TTC549 (cell line): Measurements from ENCODE around the gene TPD52L2.
A peak's percentile ranks its signal among the peaks of the same experiment; 100 is the strongest.
"Not testable (repeated sequence)": the region's sequence is repeated elsewhere in the genome, so short reads cannot be mapped to it uniquely, and the experiment has no call there.

ENCODE experiments used
- FAIRE-seq: peaks from 2 replicates; lab custom pipeline; 2012; peaks lifted over from hg19 to GRCh38; lab: Jason Lieb, UNC

Gene TPD52L2

DNA sequence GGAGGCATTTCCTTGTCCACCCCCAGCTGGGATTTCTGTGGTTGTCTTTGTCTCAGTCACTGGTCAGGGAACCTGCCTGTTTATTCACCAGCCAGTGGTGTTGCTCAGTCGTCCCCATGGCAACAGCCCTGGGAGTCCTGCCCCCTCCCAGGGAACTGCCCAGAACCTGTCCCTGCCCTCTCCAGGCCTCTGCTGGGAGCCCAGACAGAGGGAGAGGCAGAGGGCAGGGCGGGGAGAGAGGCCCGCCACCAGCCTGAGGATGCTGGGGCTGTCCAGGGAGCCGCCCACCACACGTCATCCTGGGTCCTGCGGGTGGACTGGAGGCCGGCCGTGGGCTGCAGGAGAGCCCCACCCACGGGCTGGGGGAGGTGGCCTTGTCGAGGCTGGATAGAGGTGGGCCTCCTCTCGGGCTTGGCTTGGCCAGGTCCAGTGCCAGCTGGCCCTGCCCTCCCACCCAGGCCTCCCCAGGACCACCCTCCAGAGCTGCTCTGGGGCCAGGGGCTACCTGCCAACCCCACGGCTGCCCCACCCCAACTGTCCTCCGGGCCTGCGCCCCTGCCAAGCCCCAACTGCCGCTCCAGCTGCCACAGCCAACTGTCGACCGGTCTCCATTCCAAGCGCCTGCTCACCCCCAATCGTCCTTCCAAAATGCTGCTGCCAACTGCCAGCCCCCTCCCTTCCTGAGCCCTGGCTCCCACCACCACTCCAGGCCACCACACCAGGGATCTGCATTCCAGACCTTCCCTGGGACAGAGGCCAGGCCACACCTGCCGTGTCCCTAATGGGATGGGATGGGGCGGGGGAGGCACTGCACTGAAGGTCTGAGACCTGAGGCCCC, 29.8 kb upstream of the TPD52L2 start:
- FAIRE-seq, result peak; percentile 9

DNA sequence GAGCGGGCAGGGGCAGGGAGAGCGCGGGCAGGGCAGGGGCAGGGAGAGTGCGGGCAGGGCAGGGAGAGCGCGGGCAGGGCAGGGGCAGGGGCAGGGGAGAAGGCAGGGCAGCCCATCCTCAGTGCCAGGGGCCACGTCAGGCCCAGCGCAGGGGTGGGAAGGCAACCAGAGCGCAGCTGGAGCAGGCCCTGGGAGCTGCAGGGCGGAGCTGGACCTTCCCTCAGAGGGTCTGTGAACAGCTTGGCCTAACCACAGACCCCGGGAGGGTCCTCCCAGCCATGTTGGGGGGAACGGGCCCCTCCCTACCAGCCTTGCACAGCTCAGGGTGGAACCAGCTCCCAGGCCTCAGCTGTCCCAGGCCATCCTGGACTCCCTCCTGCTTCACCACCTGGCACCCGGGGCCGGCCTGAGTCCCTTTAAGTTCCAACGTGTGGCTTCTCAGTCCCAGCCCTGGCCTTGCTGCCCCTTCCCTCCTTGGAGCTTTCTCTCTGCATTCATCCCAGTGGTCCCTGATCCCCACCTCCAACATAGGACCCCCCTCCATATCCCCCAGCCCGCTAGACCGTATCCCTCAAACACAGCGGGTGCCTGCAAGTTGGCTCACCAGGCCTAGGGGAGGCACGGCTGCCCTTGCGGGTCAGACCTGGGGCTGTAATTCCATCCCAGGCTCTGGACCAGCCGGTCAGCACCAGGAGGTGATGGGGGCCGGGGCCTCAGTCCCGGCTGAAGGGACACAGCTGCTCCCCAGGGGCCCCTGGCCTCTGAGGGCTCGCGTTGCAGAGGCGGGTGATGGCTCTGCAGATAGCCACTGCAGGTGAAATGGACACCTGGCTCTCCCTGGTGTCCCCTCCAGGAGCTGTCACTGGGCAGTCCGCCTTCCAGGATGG, 28.4 kb upstream of the TPD52L2 start:
- no peak for FAIRE-seq

DNA sequence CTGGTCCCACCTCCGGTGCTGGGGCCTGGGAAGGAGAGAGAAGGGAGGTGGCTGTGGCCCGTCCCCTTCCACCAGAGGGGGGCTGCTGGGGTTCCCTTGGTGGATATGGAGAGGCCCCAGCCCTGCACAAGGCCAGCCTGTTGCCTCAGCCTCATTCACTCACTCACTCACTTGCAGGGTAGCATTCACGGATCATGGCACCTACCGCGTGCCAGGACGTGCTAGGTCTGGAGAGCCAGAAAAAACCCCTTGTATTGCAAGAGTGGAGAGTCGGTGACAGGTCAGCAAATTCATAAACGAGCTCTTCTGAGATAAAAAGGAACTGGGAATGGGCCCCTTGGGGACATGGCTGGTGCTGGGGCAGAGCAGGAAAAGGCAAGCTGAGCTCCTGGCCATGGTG, 27.6 kb upstream of the TPD52L2 start:
- FAIRE-seq, result no peak

DNA sequence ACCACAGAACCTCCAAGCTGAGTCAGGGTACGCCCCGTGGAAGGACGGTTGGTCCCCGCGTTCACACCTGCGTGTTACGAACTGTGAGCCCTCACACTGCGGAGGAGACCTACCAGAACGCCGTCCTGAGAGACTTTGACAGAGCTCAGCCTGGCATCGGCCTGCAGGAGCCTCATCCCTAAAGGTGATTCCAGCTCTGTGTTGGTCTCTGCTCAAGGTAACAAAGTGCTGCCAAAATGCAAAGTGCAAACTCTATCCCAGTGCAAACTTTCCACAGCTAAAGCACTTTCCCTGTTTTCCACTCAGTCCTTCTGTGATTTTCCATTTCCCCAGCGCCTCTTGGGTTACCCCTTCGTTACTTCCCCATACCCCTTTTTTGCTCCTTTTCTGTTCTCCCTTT, 25.4 kb upstream of the TPD52L2 start:
- no peak for FAIRE-seq

DNA sequence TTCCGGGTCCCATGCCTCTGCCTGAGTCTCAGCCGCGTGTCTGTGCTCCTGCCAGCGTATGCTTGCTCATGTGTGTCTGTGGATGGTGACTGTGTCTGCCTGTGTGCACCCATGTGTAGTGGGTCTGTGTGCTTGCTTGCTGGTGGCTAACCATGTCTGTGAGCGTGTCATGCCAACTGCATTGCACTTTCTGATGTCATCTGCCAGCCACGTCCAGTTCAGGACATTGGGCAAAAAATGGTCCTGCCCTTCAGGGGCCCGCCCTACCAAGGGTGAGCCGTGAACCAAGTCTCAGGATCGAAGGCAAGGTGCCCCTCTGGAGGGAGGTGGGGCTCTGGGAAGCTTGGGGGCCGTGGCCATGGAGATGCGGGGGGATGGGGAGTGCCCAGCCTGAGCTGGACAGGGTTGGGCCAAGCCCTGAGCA, 24.7 kb upstream of the TPD52L2 start:
- FAIRE-seq, result no peak

DNA sequence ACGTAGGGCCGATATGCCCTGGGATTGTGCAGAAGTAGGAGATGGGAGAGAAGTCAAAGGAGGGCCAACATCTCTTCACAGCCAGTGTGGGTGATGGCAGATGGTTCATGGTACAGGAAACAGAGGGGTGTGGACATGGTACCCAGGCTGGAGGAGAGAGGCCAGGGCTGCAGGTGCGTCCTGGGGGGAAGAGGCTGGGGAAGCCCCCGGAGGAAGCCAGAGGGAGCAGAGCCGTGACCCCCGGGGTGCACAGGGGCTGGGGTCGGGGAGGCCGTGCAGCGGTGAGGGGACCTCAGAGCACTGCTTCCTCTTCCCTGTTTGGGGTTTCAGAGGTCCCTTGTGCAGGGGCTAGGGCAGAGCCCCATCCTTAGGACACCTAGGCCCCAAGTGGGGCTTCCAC, 22.8 kb upstream of the TPD52L2 start:
- no peak for FAIRE-seq

DNA sequence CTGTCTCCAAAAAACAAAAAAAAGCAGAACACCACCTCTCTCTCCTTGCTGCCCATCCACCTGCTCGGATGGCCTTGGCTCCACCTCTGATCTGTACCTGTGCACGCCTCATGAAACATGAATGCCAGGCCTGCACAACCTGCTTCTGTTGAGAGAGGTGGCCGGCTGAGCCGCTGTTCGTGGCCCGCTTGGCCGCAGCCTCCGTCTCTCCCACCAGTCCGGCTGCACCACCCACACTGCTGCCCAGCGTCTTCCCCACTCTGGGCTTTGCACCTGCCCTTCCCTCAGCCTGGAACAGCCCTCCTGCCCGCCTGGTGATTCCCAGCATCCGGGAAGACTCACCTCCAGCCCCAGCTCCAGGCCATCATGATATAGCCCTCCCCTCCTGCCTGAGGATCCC, 21.8 kb upstream of the TPD52L2 start:
- no peak for FAIRE-seq

DNA sequence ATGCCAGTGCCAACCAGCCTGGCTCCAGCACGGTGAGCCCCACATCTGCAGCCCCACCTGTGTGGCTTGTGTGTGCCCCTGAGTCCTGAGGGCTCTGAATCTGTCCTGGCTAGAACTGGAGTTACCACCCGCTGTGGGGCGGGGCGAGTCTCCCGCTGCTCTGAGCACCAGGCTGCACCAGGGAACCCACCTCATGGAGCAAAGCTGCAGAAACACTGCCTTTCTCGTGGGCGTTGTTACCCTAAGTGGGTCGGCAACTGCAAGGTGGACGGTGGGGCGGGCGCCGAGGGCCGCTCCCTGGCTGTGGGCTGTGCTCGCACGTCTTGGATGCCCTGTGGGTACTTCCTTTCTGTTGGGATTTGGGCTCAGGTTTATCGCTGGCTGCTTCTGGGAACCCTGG, 21.3 kb upstream of the TPD52L2 start:
- no peak for FAIRE-seq

DNA sequence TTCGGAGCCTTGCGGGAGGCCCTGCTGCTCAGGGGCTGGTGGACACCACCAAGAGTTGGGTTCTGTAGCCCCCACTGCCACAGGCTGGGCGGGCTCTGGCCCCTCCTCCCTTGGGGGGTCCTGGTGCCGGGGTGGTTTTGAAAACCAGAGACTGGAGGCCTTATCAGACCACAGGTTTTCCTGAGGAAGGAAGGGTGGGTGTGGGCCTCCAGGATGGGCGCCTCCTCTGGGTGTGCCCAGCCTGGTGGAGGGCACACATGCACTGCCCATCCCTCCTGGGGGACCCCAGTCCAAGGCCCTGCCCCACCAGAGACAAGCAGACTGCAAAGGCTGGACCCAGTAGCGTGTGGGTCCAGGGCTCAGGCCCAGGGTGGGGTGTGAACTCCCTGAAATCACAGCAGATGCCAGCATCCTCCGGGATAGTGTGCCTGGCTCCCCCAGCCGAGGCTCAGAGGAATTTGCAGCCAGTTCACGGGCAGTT, 20.5 kb upstream of the TPD52L2 start:
- FAIRE-seq, result no peak

DNA sequence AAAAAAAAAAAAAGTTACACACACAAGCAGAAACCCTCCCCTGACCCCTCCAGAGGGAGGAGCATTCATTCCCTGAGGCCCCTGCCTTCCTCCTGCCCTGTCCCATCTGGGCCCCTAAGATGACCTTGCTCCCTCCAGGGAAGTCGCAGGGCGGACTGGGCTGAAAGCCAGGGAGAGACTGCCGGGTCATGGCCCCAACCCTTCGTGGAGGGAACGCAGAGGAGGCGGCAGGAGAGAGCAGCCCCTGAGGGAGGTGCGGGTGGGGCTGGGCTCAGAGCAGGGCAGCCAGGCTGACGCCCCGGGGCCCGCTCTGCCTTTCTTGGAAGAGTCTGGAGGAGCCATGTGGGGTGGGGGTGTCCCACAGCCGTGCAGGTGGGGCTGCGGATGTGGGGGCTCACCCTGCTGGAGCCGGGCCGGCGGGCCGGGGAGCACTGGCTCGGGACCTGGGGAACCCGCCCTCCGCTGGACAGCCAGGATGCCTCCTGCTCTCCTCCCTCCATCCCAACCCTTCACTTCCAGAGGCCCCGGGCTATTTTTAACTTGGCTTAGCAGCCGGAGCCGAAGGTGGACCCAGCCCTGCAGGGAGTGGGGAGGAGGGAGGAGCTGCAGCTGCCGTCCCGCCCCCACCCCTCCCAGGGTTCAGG, 18.8 kb upstream of the TPD52L2 start:
- no peak for FAIRE-seq

DNA sequence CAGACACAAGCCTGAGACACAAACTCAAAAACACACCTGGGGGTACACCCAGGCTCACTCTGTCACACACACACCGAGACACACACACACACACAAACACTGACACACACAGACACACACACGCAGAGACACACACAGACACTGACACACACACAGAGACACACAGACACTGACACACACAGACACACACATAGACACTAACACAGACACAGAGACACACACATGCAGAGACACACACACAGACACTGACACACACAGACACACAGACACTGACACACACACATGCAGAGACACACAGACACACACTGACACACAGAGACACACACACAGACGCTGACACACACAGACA, 18.2 kb upstream of the TPD52L2 start:
- no peak for FAIRE-seq

DNA sequence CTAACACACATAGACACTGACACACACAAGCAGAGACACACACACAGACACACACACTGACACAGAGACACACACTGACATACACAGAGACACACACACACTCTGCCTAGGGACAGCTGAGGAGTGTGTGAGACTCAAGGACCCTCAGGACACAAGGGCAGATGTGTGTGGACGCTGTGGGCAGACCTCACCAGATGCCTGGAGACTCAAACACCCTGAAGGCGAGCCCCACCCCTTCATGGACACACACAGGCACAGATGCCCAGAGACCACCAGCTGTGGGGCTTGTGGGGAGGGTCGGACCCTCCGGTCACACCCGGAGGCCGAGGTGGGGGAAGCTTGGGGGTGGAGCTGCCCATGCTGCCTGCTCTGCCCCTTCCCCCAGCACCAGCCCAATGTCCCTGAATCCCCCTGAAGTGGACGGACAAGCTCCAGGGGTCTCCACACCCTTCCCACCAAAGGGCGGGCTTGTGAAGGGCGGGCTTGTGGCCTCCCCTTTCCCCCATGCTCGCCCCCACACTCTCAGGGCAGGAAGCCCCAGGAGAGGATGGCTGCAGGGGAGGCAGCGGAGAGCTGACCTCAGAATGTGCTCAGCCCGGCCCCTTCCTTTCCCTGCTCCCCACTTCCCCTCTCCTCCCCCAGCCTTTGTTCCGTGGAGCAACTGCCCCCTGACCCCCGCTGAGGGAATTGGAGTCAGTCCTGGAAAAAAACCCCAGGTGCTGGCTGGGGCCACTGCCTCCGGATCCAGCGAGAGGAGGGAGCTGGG, 17.6 kb upstream of the TPD52L2 start:
- no peak for FAIRE-seq

DNA sequence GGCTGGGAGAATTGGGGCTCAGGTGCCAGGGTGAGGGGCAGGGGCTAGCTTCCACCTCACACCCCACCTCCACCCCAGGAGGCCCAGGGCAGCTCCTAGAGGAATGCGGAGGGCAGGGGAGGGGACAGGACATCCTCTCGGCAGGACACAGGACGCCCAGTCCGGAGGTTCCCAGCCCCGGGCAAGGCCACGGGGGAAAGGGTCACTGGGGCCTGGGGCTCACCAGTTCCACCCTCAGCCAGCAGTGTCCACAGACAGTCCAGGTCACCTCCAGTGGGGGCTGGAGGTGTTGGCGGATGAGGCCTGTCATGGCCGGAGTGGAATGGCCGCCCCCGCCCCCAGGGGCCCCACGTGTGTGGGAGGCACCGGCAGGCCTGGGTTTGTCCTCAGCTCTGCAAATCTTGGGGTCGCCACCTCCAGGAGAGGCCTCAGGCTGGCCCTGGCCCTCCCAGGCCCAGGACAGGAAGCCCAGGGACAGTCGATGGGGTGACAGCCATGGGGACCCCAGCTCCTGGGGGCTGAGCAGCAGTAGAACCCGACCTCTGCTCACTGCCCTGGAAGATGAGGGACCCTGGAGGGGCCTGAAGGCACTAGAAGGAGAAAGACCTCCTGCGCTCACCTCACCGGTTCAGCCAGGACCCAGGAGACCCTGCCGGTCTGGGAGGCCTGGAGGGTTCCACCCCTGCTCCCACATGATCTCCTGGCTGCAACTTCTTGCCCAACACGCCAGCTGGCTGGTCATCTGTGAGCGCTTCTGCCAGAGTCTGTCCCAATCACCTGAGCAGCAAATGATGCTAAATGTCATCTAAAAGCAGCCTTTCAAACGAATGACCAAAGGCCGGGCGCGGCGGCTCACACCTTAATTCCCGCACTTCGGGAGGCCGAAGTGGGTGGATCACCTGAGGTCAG, 16.8 kb upstream of the TPD52L2 start:
- no peak for FAIRE-seq

DNA sequence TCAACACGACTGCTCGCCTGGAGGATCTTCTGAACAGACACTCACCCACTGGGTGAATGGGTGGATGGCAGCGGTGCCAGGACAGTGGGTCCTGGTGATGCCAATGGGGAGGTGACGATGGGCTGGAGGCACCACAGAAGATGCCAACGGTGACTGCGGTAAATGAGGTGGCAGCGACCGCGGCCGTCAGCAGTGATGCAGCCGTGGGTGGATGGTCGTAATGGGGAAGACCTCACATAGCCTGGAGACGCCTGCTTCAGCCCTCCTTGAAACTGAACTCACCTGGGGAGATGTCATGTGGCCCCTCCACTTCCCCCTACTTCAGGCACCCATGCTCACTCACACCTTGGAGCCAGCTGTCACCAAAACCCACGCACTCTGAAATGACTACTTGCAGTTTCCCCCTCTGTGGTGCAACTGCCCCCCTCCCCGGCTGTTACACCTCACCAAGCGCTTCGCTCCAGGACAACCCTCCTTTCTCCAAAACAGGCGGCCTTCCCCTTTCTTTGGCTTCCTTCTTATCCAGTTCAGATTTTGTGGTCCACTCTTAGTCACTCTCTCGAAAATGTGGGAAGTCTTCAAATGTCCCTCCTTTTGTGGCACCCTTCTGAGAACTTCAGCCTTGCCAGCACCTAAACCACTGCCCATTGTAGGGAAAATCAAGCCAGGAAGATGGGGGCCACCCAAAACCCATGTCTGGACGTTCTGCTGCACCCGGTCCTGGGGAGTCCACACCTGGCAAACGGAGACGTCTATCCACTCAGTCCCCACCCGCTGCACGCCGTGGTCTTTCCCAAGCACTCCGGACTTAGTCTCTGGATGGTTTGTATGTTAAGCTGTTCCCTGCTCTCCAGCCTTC, 14.2 kb upstream of the TPD52L2 start:
- no peak for FAIRE-seq

DNA sequence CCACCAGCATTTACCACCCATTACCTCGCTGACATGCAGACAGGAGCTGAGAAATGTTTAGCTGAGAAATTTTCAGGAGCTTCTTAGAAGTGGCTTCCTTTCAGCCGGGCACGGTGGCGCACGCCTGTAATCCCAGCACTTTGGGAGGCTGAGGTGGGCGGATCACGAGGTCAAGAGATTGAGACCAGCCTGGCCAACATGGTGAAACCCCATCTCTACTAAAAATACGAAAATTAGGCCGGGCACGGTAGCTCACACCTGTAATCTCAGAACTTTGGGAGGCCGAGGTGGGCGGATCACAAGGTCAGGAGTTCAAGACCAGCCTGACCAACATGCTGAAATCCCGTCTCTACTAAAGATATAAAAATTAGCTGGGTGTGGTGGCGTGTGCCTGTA, 13.5 kb upstream of the TPD52L2 start:
- not testable (repeated sequence) for FAIRE-seq

DNA sequence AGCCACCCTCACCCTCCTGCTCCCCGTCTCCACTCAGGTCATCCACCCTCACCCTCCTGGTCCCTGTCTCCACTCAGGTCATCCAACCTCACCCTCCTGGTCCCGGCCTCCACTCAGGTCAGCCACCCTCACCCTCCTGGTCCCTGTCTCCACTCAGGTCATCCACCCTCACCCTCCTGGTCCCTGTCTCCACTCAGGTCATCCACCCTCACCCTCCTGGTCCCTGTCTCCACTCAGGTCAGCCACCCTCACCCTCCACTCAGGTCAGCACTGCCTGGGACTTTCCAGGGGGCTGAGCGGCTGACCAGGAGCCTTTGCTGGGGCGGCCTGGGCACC, 11.4 kb upstream of the TPD52L2 start:
- not testable (repeated sequence) for FAIRE-seq

DNA sequence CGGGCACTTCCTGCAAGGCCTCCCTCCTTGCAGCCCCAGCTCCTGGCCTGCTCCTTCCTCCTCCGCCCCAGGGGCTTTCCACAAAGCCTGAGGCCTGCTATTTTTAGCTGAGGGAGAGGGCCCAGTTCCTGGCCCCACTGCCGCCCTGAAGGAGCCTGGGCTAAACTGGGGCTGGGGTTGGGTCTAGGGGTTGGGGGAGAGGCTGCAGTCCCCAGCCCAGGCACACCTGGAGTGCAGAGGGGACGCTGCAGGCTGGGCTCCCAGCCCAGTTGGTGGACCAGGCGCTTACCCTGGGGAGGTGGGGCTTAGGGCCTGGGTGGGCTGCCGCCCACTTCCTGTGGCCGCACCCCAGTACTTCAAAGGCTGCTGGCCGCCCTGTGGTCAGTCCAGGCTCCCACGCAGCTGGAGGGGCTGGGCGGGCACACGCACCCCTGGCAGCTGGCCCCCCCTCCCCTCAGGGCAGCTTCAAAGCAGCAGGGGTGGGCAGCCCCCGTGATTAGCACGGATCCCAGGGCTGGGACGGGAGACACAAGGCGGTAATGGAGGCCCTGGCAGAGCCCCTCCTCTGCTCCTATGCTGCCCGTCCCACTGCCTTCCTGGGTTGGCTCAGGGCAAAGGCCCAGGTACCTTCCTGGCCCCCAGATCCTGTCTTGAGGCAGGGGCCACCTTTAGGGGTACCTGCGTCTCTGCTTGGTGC, 10.9 kb upstream of the TPD52L2 start:
- no peak for FAIRE-seq

DNA sequence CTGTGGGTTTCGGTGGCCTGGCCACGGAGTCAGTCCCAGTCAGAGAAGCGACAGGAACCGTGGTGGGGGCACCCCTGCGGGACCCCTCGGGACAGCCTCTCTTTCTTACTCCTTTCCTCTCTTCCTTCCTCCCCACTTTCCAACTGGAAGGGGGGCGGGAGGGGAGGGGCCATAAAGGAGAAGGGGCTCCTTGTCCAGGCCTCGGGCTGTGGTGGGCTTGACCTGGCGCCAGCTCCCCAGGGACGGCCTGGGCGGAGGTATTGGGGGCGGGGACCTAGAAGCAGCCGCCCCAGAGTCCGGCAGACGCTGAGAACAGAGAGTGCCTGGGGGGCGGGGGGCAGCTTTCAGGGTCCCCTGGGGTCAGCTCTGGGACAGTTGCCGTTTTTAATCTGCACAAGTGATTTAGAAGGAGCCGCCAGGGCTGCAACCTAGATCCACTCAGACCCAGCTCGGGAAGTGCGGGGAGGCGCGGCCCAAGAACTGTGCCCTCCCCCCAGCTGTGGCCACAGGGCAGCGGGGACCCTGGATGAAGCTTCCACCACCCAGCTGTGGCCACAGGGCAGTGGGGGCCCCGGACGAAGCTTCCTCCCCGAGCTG, 10.2 kb upstream of the TPD52L2 start:
- FAIRE-seq, result no peak
